HG02610 (cell line): Measurements from ENCODE around the gene UBAP1L.
"Not testable (repeated sequence)": the region's sequence is repeated elsewhere in the genome, so short reads cannot be mapped to it uniquely, and the experiment has no call there.

Experiments used
- ATAC-seq: cut with Tn5 transposase; IDR thresholded peaks from one replicate; pipeline ENCODE4 v1.9.1; 2021; ENCODE audit warnings: mild to moderate bottlenecking, moderate library complexity; ENCODE audit not compliant: unreplicated experiment

Gene UBAP1L

GRCh38 chr15:65115086-65115485 lies at the start of gene UBAP1L:
UBAP1L (minus strand) TSS chr15:65115200; CDS start chr15:65106215, 8,985 bp downstream.
- ATAC-seq = no peak

- ATAC-seq = no peak
Observed at GRCh38 chr15:65164139-65164538, 49.1 kb upstream of the UBAP1L start.

- ATAC-seq = no peak
Observed at GRCh38 chr15:65163041-65163440, 48.0 kb upstream of the UBAP1L start.

GRCh38 chr15:65156692-65157091 lies 41.7 kb upstream of the UBAP1L start:
- ATAC-seq = no peak

- ATAC-seq = no peak
Observed at GRCh38 chr15:65154720-65155119, 39.7 kb upstream of the UBAP1L start.

- ATAC-seq = no peak
Observed at GRCh38 chr15:65147902-65148301, 32.9 kb upstream of the UBAP1L start.

GRCh38 chr15:65146438-65146837 lies 31.4 kb upstream of the UBAP1L start:
- ATAC-seq = no peak

GRCh38 chr15:65138631-65139030 lies 23.6 kb upstream of the UBAP1L start:
- not testable (repeated sequence) for ATAC-seq

- ATAC-seq = not testable (repeated sequence)
Observed at GRCh38 chr15:65137893-65138292, 22.9 kb upstream of the UBAP1L start.

GRCh38 chr15:65137089-65137488 lies 22.1 kb upstream of the UBAP1L start:
- not testable (repeated sequence) for ATAC-seq

- ATAC-seq = no peak
Observed at GRCh38 chr15:65134538-65134937, 19.5 kb upstream of the UBAP1L start.

GRCh38 chr15:65133548-65134200 lies 18.7 kb upstream of the UBAP1L start, which contains the start of gene PDCD7:
PDCD7 (minus strand) TSS chr15:65133808; CDS start chr15:65133781, 27 bp downstream.
- ATAC-seq = peak; percentile 89

- peak; percentile 47 for ATAC-seq
Observed at GRCh38 chr15:65132878-65133547, 18.0 kb upstream of the UBAP1L start.

GRCh38 chr15:65130941-65131340 lies 15.9 kb upstream of the UBAP1L start:
- no peak for ATAC-seq

- ATAC-seq = no peak
Observed at GRCh38 chr15:65115542-65115941, 542 bp upstream of the UBAP1L start.

GRCh38 chr15:65110676-65111292 lies 4.2 kb downstream of the UBAP1L start:
- ATAC-seq = no peak

- no peak for ATAC-seq
Observed at GRCh38 chr15:65106011-65106590, 8.9 kb downstream of the UBAP1L start.

- no peak for ATAC-seq
Observed at GRCh38 chr15:65105038-65105437, 10.0 kb downstream of the UBAP1L start.

- ATAC-seq = no peak
Observed at GRCh38 chr15:65102912-65103311, 12.1 kb downstream of the UBAP1L start.

GRCh38 chr15:65101891-65102708 lies 12.9 kb downstream of the UBAP1L start:
- no peak for ATAC-seq

GRCh38 chr15:65101411-65101890 lies 13.5 kb downstream of the UBAP1L start:
- ATAC-seq = no peak
